22Rv1 (cell line): ENCODE measurements around the gene RBBP8NL.

Experiments
- CTCF ChIP-seq: fragments of 450-650 bp; IDR thresholded peaks from 2 replicates; pipeline ENCODE4 v1.5.1; 2017; ENCODE audit warnings: mild to moderate bottlenecking
- ZFX ChIP-seq: fragments of 450-650 bp; IDR thresholded peaks from 2 replicates; pipeline ENCODE4 v1.6.1; 2017; ENCODE audit warnings: antibody characterized with exemption, borderline replicate concordance

GRCh38 chr20:62466806-62467537 is 39.6 kb upstream of the RBBP8NL start:
- TF ChIP-seq CTCF (no peak), ZFX (no peak)
